ENCODE measurements around the gene PLEKHN1. TPM values are rescaled to one million over a fixed set of nuclear protein-coding genes. Genes with fewer than 3 reads are reported as not detected.
A peak's percentile ranks its signal among the peaks of the same experiment; 100 is the strongest.

PLEKHN1 gene
- total RNA-seq, 1 experiment from 2014 or later, result 9.1 TPM

DNA sequence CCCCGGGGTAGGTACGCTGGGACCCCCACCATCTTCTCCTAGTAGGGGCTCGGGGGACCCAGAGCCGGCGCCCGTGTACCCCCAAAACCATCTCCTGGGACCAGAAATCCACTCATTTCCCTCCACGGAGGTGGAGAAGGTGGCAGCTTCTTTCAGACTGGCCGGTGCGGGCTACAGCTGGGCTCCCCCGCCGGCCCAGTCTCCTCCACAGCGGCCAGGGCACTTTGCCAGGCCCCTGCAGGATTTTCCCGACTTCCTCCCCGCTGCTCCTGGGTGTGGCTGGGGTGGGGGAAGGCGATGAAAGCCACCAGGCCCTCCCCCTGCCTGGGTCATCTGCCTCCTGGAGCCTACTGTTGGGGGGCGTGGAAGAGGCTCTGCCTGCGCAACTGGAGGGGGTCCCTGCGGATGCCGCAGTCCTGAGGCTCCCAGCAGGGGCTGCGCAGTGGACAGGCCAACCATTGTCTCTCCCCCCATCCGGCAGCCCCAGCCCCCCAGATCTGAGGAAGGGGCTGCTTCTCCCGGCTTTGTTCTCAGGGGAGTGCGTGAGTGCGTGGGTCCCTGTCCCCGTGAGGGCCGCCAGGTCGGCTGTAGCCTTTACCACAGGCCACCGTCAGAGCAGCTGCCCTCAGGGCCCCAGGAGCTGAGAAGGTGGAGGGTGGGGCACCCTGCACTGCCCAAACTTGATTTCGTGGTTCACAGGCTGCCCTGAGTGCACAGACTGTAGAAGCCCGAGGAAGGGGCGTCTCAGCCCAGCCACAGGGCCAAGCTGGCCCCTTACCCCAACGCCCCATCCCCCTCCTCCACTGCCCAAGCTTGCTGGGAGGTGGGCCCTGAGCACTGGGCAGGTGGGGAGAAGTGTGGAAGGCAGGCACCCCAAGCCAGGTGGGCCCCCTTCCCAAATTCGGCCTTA, 55.0 kb downstream of the PLEKHN1 start:
- TSS peak; percentile 35 for BruUV-seq (replicated peaks)
- H3K79me2 ChIP-seq (ENCODE audit: low read depth), result peaks cover 50% of the 10 kb centered on the region
- CTCF ChIA-PET, result no interaction called here
- TF ChIP-seq, protein P1, sequence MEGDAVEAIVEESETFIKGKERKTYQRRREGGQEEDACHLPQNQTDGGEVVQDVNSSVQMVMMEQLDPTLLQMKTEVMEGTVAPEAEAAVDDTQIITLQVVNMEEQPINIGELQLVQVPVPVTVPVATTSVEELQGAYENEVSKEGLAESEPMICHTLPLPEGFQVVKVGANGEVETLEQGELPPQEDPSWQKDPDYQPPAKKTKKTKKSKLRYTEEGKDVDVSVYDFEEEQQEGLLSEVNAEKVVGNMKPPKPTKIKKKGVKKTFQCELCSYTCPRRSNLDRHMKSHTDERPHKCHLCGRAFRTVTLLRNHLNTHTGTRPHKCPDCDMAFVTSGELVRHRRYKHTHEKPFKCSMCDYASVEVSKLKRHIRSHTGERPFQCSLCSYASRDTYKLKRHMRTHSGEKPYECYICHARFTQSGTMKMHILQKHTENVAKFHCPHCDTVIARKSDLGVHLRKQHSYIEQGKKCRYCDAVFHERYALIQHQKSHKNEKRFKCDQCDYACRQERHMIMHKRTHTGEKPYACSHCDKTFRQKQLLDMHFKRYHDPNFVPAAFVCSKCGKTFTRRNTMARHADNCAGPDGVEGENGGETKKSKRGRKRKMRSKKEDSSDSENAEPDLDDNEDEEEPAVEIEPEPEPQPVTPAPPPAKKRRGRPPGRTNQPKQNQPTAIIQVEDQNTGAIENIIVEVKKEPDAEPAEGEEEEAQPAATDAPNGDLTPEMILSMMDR (conservative IDR thresholded peaks at IDR 0.05), result no peak
- no peak for TF ChIP-seq EZH2 (IDR thresholded peaks at IDR 0.05; ENCODE audit: low read depth)
- peak overlapping the region; percentile 95 for H3K4me2 ChIP-seq
- peak; percentile 72 to 81 for DNase-seq
- H3K9me2 ChIP-seq (ENCODE audit: insufficient read depth), result no peaks in the 10 kb centered on the region
- 0 out of 2 replicates have a peak overlapping the region, but pooled peaks have one; percentile 42 for H2AFZ ChIP-seq
- peaks cover 34% of the 10 kb centered on the region for H3F3A ChIP-seq (ENCODE audit: insufficient read depth, low read depth)
- intact Hi-C loops (cut with micrococcal nuclease; ENCODE audit: unreplicated experiment), result loop anchor here (1.0 to 5.0 kb wide), 2 partner anchors 51 to 287 kb away; partner anchors contain the start of genes PUSL1 and RNF223
- peaks cover 3% of the 10 kb centered on the region; the same call in 1 of the 2 replicates for H4K20me1 ChIP-seq (ENCODE audit: insufficient read depth)
- H3K4me3 ChIP-seq, result peak overlapping the region; percentile 80
- peaks cover 40% of the 10 kb centered on the region for H3K4me1 ChIP-seq (replicated peaks; ENCODE audit: insufficient read depth)
- POLR2A ChIA-PET (ENCODE audit: unreplicated experiment), result interaction anchor here (0.7 kb wide), 1 partner anchor 136 kb away, joined by 3 read pairs; no protein-coding TSS in a partner anchor
- peak overlapping the region; percentile 76 for H3K27ac ChIP-seq
- no peaks in the 10 kb centered on the region for H3K27me3 ChIP-seq (ENCODE audit: insufficient read depth, low read depth)
- H3K9me3 ChIP-seq (ENCODE audit: insufficient read depth, low read depth), result no peaks in the 10 kb centered on the region
- H3K36me3 ChIP-seq (ENCODE audit: low read depth), result no peaks in the 10 kb centered on the region

DNA sequence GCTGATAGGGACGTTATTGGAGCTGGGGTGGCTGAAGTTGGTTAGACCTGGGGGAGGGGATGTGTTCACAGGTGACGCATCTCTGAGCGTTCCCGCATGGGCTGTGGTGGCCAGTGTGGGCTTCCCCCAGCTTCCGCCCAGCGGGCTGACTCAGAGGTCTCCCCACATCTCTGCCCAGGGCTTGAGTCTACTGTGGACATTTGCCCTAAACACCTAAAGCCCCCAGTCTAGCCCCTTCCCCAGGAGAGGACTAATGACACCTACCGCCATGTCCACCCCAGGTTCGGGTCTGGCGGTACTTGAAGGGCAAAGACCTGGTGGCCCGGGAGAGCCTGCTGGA, 55.6 kb downstream of the PLEKHN1 start:
- peak overlapping the region; percentile 95 for H3K4me2 ChIP-seq
- H3K27me3 ChIP-seq (ENCODE audit: insufficient read depth, low read depth), result no peaks in the 10 kb centered on the region
- H3K27ac ChIP-seq, result peak overlapping the region; percentile 76
- peaks cover 5% of the 10 kb centered on the region; the same call in 1 of the 2 replicates for H4K20me1 ChIP-seq (ENCODE audit: insufficient read depth)
- no peaks in the 10 kb centered on the region for H3K9me2 ChIP-seq (ENCODE audit: insufficient read depth)
- peak; percentile 66 to 67 for DNase-seq
- H3F3A ChIP-seq (ENCODE audit: insufficient read depth, low read depth), result peaks cover 28% of the 10 kb centered on the region
- peaks cover 56% of the 10 kb centered on the region for H3K79me2 ChIP-seq (ENCODE audit: low read depth)
- POLR2A ChIA-PET (ENCODE audit: unreplicated experiment), result no interaction called here
- TF ChIP-seq, protein P1 (conservative IDR thresholded peaks at IDR 0.05), result no peak
- no peaks in the 10 kb centered on the region for H3K36me3 ChIP-seq (ENCODE audit: low read depth)
- peaks cover 40% of the 10 kb centered on the region for H3K4me1 ChIP-seq (replicated peaks; ENCODE audit: insufficient read depth)
- no peaks in the 10 kb centered on the region for H3K9me3 ChIP-seq (ENCODE audit: insufficient read depth, low read depth)
- H2AFZ ChIP-seq, result no peak overlapping the region
- intact Hi-C loops (cut with micrococcal nuclease; ENCODE audit: unreplicated experiment), result loop anchor here (1.0 to 5.0 kb wide), 2 partner anchors 50 to 286 kb away; partner anchors contain the start of genes PUSL1 and RNF223
- H3K4me3 ChIP-seq, result peak overlapping the region; percentile 80; the same call in 1 of the 2 replicates
- BruUV-seq (replicated peaks), result no TSS peak
- CTCF ChIA-PET, result no interaction called here

DNA sequence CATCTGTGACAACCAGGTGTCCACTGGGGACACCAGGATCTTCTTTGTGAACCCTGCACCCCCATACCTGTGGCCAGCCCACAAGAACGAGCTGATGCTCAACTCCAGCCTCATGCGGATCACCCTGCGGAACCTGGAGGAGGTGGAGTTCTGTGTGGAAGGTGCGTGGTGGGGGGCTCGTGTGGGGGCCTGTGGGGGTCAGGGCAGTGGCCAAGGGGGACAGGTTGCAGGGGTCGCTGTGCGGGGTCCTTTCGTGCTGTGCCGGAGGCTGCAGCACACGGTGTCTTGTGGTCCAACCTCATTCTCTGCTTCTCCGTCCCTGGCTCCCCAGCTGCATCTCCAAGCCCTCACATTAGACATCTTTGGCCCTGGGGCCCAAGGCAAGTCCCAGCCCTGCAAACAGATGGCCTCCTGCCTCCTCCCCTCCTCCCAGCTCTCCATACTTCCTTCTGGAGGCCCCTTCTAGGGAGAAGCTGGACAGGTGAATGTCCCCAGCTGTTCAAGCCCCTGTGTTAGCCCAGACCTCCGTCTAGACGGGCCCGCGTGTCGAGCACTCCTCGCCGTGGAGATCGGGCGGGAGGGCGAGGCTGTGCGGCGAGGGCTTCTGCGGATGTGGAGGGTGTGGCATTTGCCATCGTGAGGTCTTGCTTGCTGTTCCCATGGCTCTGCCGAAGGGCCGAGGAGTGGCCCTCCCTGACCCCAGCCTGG, 56.2 kb downstream of the PLEKHN1 start:
- Histone ChIP-seq H3K9me3 (ENCODE audit: insufficient read depth, low read depth) (no peaks in the 10 kb centered on the region), H3K36me3 (ENCODE audit: low read depth) (no peaks in the 10 kb centered on the region), H3F3A (ENCODE audit: insufficient read depth, low read depth) (peaks cover 28% of the 10 kb centered on the region), H3K4me3 (peak overlapping the region; percentile 80; the same call in 1 of the 2 replicates), H3K27ac (peak overlapping the region; percentile 76; the same call in 1 of the 2 replicates), H3K79me2 (ENCODE audit: low read depth) (peaks cover 62% of the 10 kb centered on the region), H3K4me2 (peak overlapping the region; percentile 95), H4K20me1 (ENCODE audit: insufficient read depth) (peaks cover 5% of the 10 kb centered on the region; the same call in 1 of the 2 replicates), H2AFZ (no peak overlapping the region), H3K9me2 (ENCODE audit: insufficient read depth) (no peaks in the 10 kb centered on the region), H3K27me3 (ENCODE audit: insufficient read depth, low read depth) (no peaks in the 10 kb centered on the region), H3K4me1 (replicated peaks; ENCODE audit: insufficient read depth) (peaks cover 40% of the 10 kb centered on the region)
- ChIA-PET POLR2A (ENCODE audit: unreplicated experiment) (no interaction called here), CTCF (no interaction called here)
- no TSS peak for BruUV-seq (replicated peaks)
- intact Hi-C loops (cut with micrococcal nuclease; ENCODE audit: unreplicated experiment), result loop anchor here (5.0 kb wide), 1 partner anchor 50 kb away; the partner anchor contains the start of gene RNF223
- no peak for TF ChIP-seq EZH2 (IDR thresholded peaks at IDR 0.05; ENCODE audit: low read depth)
- TF ChIP-seq, protein P1 (conservative IDR thresholded peaks at IDR 0.05), result no peak
- DNase-seq, result no peak
